SK-N-SH (cell line): ENCODE data around the gene PTPN13. TPM values are rescaled to one million over a fixed set of nuclear protein-coding genes. Genes with fewer than 3 reads are reported as not detected.

Experiments used
- CTCF ChIA-PET: fragments of 300-600, 350-600 bp; formaldehyde crosslinking; extraction: SDS; loops from one replicate; lab custom pipeline; 2021; lab: Yijun Ruan, JAX
- POLR2A ChIA-PET: fragments of 350-600 bp; sonication (Branson Sonifier 250); formaldehyde crosslinking; extraction: SDS; loops from one replicate; lab custom pipeline; 2020; ENCODE audit warnings: antibody characterized with exemption, inconsistent platforms; lab: Yijun Ruan, JAX
- DNase-seq: peaks from one replicate; pipeline ENCODE4 v3.0.0; 2012
- H2AFZ ChIP-seq: fragments of 200-600 bp; sonication (generic); 2 replicates; pipeline ENCODE4 v1.8.1; 2016; ENCODE audit warnings: antibody characterized with exemption, mild to moderate bottlenecking, low read depth
- H3F3A ChIP-seq: fragments of 200-600 bp; sonication (generic); replicated peaks from 2 replicates; pipeline ENCODE3; 2016; ENCODE audit warnings: antibody characterized with exemption, mild to moderate bottlenecking; ENCODE audit not compliant: insufficient read depth
- H3K27ac ChIP-seq, 2 experiments: fragments of 200-500 bp in 1 of 2; fragments of 200-600 bp in 1 of 2; sonication (Bioruptor generic) in 1 of 2; sonication (generic), shearing (Covaris generic) in 1 of 2; 2 replicates each; pipeline versions ENCODE4 v1.5.1 to v1.6.1; 2014 to 2016; ENCODE audit warnings: low read depth in 2 of 2, inconsistent platforms in 1 of 2, low read length in 1 of 2, mild to moderate bottlenecking in 1 of 2, mixed read lengths in 1 of 2
- H3K27me3 ChIP-seq: fragments of 200-600 bp; sonication (generic), shearing (Covaris generic); 2 replicates; pipeline ENCODE4 v1.6.1; 2016; ENCODE audit warnings: mixed run types; ENCODE audit not compliant: insufficient read depth
- H3K36me3 ChIP-seq, 2 experiments: fragments of 200-500 bp in 1 of 2; fragments of 200-600 bp in 1 of 2; sonication (Bioruptor generic) in 1 of 2; sonication (generic) in 1 of 2; replicated peaks in 1 of 2; 2 replicates each; pipeline versions ENCODE3 to v1.5.1; 2014 to 2016; ENCODE audit warnings: low read length in 1 of 2, mild to moderate bottlenecking in 1 of 2; ENCODE audit not compliant: insufficient read depth in 2 of 2, control insufficient read depth in 1 of 2
- H3K4me1 ChIP-seq, 2 experiments: fragments of 200-500 bp in 1 of 2; fragments of 200-600 bp in 1 of 2; sonication (Bioruptor generic) in 1 of 2; sonication (generic), shearing (Covaris generic) in 1 of 2; 2 replicates each; pipeline versions ENCODE4 v1.5.1 to v1.6.1; 2014 to 2016; ENCODE audit warnings: low read depth in 1 of 2, low read length in 1 of 2, mixed run types in 1 of 2; ENCODE audit not compliant: insufficient read depth in 2 of 2, control insufficient read depth in 1 of 2
- H3K4me2 ChIP-seq: fragments of 200-600 bp; sonication (generic), shearing (Covaris generic); 2 replicates; pipeline ENCODE4 v1.6.1; 2017; ENCODE audit warnings: mixed run types
- H3K4me3 ChIP-seq, 2 experiments: fragments of 200-500 bp in 1 of 2; fragments of 200-600 bp in 1 of 2; sonication (Bioruptor generic) in 1 of 2; sonication (generic), shearing (Covaris generic) in 1 of 2; 2 replicates each; pipeline versions ENCODE4 v1.5.1 to v1.8.1; 2014 to 2016; ENCODE audit warnings: low read depth in 2 of 2, inconsistent platforms in 1 of 2, low read length in 1 of 2, mild to moderate bottlenecking in 1 of 2, mixed read lengths in 1 of 2, moderate library complexity in 1 of 2
- H3K79me2 ChIP-seq: fragments of 200-600 bp; sonication (generic); 2 replicates; pipeline ENCODE4 v1.8.1; 2017; ENCODE audit warnings: mild to moderate bottlenecking; ENCODE audit not compliant: insufficient read depth
- H3K9ac ChIP-seq: fragments of 200-600 bp; sonication (generic); 2 replicates; pipeline ENCODE4 v1.6.1; 2017; ENCODE audit warnings: mixed run types
- H3K9me2 ChIP-seq: fragments of 200-600 bp; sonication (generic); 2 replicates; pipeline ENCODE4 v1.6.1; 2017; ENCODE audit warnings: mixed run types
- H3K9me3 ChIP-seq: fragments of 200-600 bp; sonication (generic); 2 replicates; pipeline ENCODE4 v1.6.1; 2017; ENCODE audit warnings: mixed run types, mild to moderate bottlenecking, moderate library complexity
- H4K20me1 ChIP-seq: fragments of 200-600 bp; sonication (generic); 2 replicates; pipeline ENCODE4 v1.6.1; 2017; ENCODE audit warnings: mild to moderate bottlenecking, mixed run types; ENCODE audit not compliant: insufficient read depth
- EZH2phosphoT487 ChIP-seq: fragments of 200-600 bp; sonication (generic); IDR thresholded peaks from 2 replicates; pipeline ENCODE4 v1.6.1; 2017; ENCODE audit warnings: low read depth, mixed run types, mild to moderate bottlenecking, antibody characterized with exemption, moderate library complexity, borderline replicate concordance
- GABPA ChIP-seq: IDR thresholded peaks from 2 replicates; pipeline ENCODE4 v1.4.0; 2012; ENCODE audit warnings: low read depth, mild to moderate bottlenecking
- GATA2 ChIP-seq: sonication (generic); formaldehyde crosslinking; IDR thresholded peaks from 2 replicates; pipeline ENCODE4 v1.5.0; 2020; ENCODE audit warnings: mild to moderate bottlenecking, missing genetic modification reagents
- MEF2A ChIP-seq: IDR thresholded peaks from 2 replicates; pipeline ENCODE4 v1.4.0; 2012; ENCODE audit warnings: low read depth, borderline replicate concordance
- NRF1 ChIP-seq: IDR thresholded peaks from 2 replicates; pipeline ENCODE4 v1.6.1; 2012; ENCODE audit warnings: low read depth, mild to moderate bottlenecking, low read length
- RCOR1 ChIP-seq: fragments of 150-350 bp; IDR thresholded peaks from 2 replicates; pipeline ENCODE4 v1.6.1; 2017; ENCODE audit warnings: antibody characterized with exemption, low read length
- SIN3A ChIP-seq: IDR thresholded peaks from 2 replicates; pipeline ENCODE4 v1.6.1; 2012; ENCODE audit warnings: low read depth, mild to moderate bottlenecking, low read length, moderate library complexity, borderline replicate concordance
- TEAD4 ChIP-seq: IDR thresholded peaks from 2 replicates; pipeline ENCODE4 v1.4.0; 2012; ENCODE audit warnings: mild to moderate bottlenecking, borderline replicate concordance; ENCODE audit not compliant: insufficient read depth
- WGBS: methylation state at CpG from one replicate; pipeline ENCODE4 v1.1.6; 2017; ENCODE audit warnings: low lambda C conversion rate; 5-methylcytosine and 5-hydroxymethylcytosine counted together
- polyA plus RNA-seq, 3 experiments: library from polyadenylated mRNA; depleted of rRNA; stranded (reverse); fragments of >200 nt; gene quantifications; 2 replicates each; pipeline ENCODE4 v1.2.3, GENCODE V29; 2012
- TF ChIP-seq, protein P1 (sequence below): IDR thresholded peaks from 2 replicates; pipeline ENCODE4; 2012
- TF ChIP-seq, protein P2 (sequence below): fragments of 150-350 bp; IDR thresholded peaks from 2 replicates; pipeline ENCODE4 v1.6.1; 2016; ENCODE audit warnings: mild to moderate bottlenecking, low read depth, low read length

PTPN13 gene
- polyA plus RNA-seq, 1 of the 3 experiments (the other 2 are of a cell fraction): 5.5 TPM

DNA sequence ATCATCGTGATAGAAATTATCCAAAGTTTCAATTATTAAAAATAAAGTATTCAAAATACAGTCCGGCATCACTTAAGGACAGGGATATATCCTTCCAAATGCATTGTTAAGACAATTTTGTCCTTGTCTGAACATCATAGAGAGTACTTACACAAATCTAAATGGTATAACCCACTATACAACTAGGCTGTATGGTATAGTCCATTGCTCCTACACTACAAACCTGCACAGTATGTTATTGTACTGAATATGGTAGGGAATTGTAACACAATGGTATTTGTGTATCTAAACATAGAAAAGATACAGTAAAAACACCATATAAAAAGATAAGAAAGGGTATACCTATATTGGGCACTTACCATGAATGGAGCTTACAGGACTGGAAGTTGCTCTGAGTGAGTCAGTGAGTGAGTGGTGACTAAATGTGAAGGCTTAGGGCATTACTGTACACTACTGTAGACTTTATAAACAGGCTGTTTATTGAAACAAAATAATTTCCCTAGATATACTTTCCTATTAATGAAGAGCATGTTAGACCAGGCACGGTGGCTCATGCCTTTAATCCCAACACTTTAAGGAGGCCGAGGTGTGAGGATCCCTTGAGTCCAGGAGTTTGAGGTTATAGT lies 44.8 kb upstream of the PTPN13 start:
- no peak for TF ChIP-seq SIN3A
- POLR2A ChIA-PET: no interaction called here
- no peak for DNase-seq
- Histone ChIP-seq H3K4me2 (no peak overlapping the region), H3K9me2 (no peaks in the 10 kb centered on the region), H3K4me1 (no peaks in the 10 kb centered on the region), H3K4me3 (no peak overlapping the region), H3K79me2 (no peaks in the 10 kb centered on the region), H3F3A (no peaks in the 10 kb centered on the region), H3K36me3 (no peaks in the 10 kb centered on the region), H3K9me3 (no peaks in the 10 kb centered on the region), H2AFZ (no peak overlapping the region), H3K27ac (no peak overlapping the region), H4K20me1 (no peaks in the 10 kb centered on the region), H3K9ac (no peak overlapping the region), H3K27me3 (no peaks in the 10 kb centered on the region)
- WGBS: 83% methylated on average over 4 of the region's 4 CpGs
- CTCF ChIA-PET: interaction anchor here (1.3 kb wide), 1 partner anchor 51 kb away, joined by 3 read pairs; no protein-coding TSS in a partner anchor

DNA sequence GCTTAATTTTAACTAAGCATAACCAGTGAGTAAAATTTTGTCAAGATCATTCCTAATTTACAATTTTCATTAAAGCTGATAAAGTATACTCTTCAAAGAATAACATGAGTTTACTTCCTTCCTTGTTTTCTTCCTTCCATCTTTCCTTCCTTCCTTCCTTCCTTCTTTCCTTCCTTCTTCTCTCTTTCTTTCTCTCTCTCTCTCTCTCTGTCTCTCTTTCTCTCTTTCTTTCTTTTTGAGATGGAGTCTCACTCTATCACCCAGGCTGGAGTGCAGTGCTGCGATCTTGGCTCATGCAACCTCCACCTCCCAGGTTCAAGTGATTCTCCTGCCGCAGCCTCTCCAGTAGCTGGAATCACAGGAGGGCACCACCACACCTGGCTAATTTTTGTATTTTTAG lies 42.7 kb upstream of the PTPN13 start:
- Histone ChIP-seq H3K4me3 (no peak overlapping the region), H3K79me2 (no peaks in the 10 kb centered on the region), H3K36me3 (no peaks in the 10 kb centered on the region), H2AFZ (no peak overlapping the region), H3K27ac (no peak overlapping the region), H3K4me2 (no peak overlapping the region), H3K9ac (no peak overlapping the region), H3K4me1 (no peaks in the 10 kb centered on the region), H4K20me1 (no peaks in the 10 kb centered on the region), H3K27me3 (no peaks in the 10 kb centered on the region), H3F3A (no peaks in the 10 kb centered on the region), H3K9me3 (no peaks in the 10 kb centered on the region), H3K9me2 (no peaks in the 10 kb centered on the region)
- TF ChIP-seq, protein P1, sequence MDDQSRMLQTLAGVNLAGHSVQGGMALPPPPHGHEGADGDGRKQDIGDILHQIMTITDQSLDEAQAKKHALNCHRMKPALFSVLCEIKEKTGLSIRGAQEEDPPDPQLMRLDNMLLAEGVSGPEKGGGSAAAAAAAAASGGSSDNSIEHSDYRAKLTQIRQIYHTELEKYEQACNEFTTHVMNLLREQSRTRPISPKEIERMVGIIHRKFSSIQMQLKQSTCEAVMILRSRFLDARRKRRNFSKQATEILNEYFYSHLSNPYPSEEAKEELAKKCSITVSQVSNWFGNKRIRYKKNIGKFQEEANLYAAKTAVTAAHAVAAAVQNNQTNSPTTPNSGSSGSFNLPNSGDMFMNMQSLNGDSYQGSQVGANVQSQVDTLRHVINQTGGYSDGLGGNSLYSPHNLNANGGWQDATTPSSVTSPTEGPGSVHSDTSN: no peak
- TF ChIP-seq GATA2 (CRISPR knock-in tag) (no peak), EZH2phosphoT487 (no peak), NRF1 (no peak), SIN3A (no peak), MEF2A (no peak), GABPA (no peak), TEAD4 (no peak), RCOR1 (no peak)
- TF ChIP-seq, protein P2, sequence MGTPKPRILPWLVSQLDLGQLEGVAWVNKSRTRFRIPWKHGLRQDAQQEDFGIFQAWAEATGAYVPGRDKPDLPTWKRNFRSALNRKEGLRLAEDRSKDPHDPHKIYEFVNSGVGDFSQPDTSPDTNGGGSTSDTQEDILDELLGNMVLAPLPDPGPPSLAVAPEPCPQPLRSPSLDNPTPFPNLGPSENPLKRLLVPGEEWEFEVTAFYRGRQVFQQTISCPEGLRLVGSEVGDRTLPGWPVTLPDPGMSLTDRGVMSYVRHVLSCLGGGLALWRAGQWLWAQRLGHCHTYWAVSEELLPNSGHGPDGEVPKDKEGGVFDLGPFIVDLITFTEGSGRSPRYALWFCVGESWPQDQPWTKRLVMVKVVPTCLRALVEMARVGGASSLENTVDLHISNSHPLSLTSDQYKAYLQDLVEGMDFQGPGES: no peak
- no peak for DNase-seq
- CTCF ChIA-PET: no interaction called here
- 94% methylated on average over 2 of the region's 2 CpGs for WGBS
- POLR2A ChIA-PET: no interaction called here
